Neutrophil (primary cell): ENCODE results near the gene ATP4B.

Experiments used
- H3K27ac ChIP-seq: fragments of 200-600 bp; sonication (generic); 2 replicates; pipeline ENCODE4 v1.5.1; 2016; ENCODE audit warnings: mild to moderate bottlenecking, moderate library complexity
- H3K27me3 ChIP-seq: fragments of 200-600 bp; sonication (generic); 2 replicates; pipeline ENCODE4 v1.6.0; 2016; ENCODE audit warnings: mild to moderate bottlenecking
- H3K36me3 ChIP-seq: fragments of 200-600 bp; sonication (generic); 2 replicates; pipeline ENCODE4 v1.5.1; 2017
- H3K4me1 ChIP-seq, 2 experiments: fragments of 200-600 bp in 1 of 2; sonication (generic) in 1 of 2; 1 replicate in 1 of 2; 2 replicates in 1 of 2; pipeline versions ENCODE4 v1.5.1 to v1.6.1; 2013 to 2016; ENCODE audit warnings: low read depth in 1 of 2, low read length in 1 of 2, mild to moderate bottlenecking in 1 of 2, moderate library complexity in 1 of 2; ENCODE audit not compliant: control insufficient read depth in 1 of 2, insufficient read depth in 1 of 2
- H3K4me3 ChIP-seq, 2 experiments: fragments of 200-600 bp in 1 of 2; sonication (generic) in 1 of 2; 1 replicate in 1 of 2; 2 replicates in 1 of 2; pipeline ENCODE4 v1.5.1; 2013 to 2016; ENCODE audit warnings: low read depth in 1 of 2, low read length in 1 of 2, mild to moderate bottlenecking in 1 of 2, moderate library complexity in 1 of 2
- H3K9me3 ChIP-seq: fragments of 200-600 bp; sonication (generic); 2 replicates; pipeline ENCODE4 v1.5.1; 2016
- TF ChIP-seq, protein P1 (sequence below): fragments of 200-600 bp; sonication (generic); IDR thresholded peaks from 2 replicates; pipeline ENCODE4 v1.5.1; 2016; ENCODE audit warnings: antibody characterized with exemption

ATP4B gene

DNA sequence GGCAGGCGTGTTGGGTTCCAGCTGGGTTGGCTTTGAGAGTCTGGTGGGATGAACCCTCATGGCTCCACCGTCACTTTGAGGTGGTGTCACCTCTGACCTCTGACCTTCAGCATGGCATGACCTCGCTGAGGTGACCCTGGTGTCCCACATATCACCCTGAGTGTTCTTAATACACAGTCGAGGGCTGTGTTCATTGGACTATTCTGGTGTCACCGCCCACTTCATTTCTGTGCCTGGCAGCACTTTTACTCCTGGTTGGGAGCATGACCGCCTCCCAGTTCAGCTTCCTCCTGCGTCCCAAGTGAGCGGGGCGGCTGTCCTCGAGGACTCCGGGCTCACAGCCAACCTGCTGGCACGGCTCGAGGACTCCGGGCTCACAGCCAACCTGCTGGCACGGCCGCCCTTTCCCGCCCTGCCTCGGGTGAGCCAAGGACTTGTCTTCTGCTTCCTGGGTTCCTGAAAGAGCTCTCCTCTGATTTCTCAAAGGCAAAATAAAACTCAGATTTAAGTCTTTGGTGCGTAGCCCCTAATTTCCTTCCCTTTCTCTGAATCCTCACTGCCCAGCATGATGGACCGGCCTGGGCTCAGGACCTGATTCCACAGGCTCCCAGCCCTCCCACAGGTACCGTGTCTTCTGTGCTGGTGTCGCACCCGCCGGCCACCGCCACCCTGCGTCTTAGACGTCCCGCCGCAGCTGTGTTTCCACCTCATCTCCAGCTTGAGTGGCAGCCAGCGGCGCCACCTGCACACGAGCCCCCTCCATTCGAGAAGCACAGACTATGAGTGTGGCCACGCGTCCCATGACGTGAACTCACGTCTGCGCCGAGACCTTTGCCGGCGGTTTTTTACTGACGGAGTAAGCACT, 10.4 kb downstream of the ATP4B start:
- Histone ChIP-seq H3K36me3 (no peaks in the 10 kb centered on the region), H3K4me1 (no peaks in the 10 kb centered on the region), H3K27me3 (peaks cover 9% of the 10 kb centered on the region), H3K9me3 (no peaks in the 10 kb centered on the region), H3K4me3 (no peak overlapping the region), H3K27ac (no peak overlapping the region)
- TF ChIP-seq, protein P1, sequence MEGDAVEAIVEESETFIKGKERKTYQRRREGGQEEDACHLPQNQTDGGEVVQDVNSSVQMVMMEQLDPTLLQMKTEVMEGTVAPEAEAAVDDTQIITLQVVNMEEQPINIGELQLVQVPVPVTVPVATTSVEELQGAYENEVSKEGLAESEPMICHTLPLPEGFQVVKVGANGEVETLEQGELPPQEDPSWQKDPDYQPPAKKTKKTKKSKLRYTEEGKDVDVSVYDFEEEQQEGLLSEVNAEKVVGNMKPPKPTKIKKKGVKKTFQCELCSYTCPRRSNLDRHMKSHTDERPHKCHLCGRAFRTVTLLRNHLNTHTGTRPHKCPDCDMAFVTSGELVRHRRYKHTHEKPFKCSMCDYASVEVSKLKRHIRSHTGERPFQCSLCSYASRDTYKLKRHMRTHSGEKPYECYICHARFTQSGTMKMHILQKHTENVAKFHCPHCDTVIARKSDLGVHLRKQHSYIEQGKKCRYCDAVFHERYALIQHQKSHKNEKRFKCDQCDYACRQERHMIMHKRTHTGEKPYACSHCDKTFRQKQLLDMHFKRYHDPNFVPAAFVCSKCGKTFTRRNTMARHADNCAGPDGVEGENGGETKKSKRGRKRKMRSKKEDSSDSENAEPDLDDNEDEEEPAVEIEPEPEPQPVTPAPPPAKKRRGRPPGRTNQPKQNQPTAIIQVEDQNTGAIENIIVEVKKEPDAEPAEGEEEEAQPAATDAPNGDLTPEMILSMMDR, result no peak

DNA sequence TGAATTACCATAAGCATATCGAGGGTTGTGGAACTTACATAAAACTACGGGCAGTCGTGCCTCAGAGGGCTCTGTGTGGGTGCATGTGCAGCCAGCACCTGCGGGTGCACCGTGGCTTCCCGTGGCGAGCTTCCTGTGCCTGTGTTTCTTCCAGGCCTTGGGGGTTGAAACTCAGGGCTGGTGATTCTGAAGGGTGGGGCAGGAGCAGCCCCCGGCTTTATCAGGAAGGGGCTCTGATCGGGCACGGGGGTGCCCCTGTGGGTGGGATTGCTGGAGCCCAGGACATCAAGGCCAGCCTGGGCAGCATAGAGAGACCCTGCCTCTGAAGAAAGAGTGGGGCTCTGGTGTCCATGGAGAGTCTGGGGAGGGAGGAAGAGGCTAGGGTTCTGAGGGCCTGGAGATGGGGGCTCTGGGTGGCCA, 11.1 kb downstream of the ATP4B start:
- TF ChIP-seq, protein P1, result no peak
- no peaks in the 10 kb centered on the region for H3K9me3 ChIP-seq
- H3K4me1 ChIP-seq, result no peaks in the 10 kb centered on the region
- no peak overlapping the region for H3K4me3 ChIP-seq
- no peak overlapping the region for H3K27ac ChIP-seq
- peaks cover 9% of the 10 kb centered on the region for H3K27me3 ChIP-seq
- H3K36me3 ChIP-seq, result peaks cover 1% of the 10 kb centered on the region

DNA sequence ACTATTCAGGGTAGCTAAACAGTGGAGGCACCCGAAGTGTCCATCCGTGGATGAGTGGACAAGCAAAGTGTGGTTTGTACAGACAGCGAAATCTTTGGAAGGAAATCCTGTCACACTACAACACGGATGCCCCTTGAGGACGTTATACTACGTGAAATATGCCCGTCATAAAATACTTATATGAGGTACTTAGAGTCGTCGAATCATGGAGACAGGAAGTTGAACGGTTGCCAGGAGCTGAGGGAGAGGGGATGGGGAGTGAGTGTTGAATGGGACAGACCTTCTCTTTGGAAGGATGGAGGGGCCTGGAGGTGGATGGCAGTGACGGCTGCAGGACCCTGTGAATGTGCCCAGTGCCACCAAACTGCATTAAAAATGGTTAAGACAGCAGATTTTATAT, 11.6 kb downstream of the ATP4B start:
- Histone ChIP-seq H3K27me3 (peaks cover 9% of the 10 kb centered on the region), H3K4me1 (no peaks in the 10 kb centered on the region), H3K4me3 (no peak overlapping the region), H3K36me3 (peaks cover 7% of the 10 kb centered on the region), H3K9me3 (no peaks in the 10 kb centered on the region), H3K27ac (no peak overlapping the region)
- TF ChIP-seq, protein P1, result no peak

DNA sequence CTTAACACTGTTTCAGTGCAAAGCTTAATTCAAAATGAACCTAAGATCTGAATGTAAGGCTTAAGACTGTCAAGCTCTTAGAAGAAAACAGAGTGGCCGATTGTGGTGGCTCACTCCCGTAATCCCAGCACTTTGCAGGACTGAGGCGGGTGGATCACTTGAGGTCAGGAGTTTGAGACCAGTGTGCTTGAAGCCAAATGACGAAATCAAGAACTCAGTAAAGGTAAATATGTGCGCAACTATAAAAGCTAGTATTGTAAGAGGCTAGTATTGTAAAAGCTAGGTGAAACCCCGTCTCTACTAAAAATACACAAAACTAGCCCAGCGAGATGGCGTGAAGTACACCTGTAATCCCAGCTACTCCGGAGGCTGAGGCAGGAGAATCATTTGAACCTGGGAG, 12.7 kb downstream of the ATP4B start:
- peaks cover 9% of the 10 kb centered on the region for H3K27me3 ChIP-seq
- peaks cover 14% of the 10 kb centered on the region for H3K36me3 ChIP-seq
- TF ChIP-seq, protein P1, result no peak
- no peaks in the 10 kb centered on the region for H3K9me3 ChIP-seq
- no peak overlapping the region for H3K4me3 ChIP-seq
- no peak overlapping the region for H3K27ac ChIP-seq
- H3K4me1 ChIP-seq, result no peaks in the 10 kb centered on the region

DNA sequence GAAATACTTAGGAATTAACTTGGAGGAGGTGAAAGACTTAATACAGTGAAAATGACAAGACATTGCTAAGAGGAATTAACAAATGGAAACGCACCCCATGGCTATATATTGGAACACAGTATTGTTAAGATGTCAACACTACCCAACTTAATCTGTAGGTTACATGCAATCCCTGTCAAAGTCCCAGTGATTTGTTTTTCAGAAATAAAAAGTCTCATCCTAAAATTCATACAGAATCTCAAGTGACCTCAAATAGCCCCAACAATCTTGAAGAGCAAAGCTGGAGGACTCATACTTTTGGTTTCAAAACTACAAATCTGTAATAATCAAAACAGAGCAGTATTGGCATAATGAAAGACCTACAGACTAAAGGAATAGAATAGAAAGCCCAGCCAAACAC, 13.2 kb downstream of the ATP4B start:
- Histone ChIP-seq H3K4me3 (no peak overlapping the region), H3K27me3 (peaks cover 9% of the 10 kb centered on the region), H3K9me3 (no peaks in the 10 kb centered on the region), H3K27ac (no peak overlapping the region), H3K36me3 (peaks cover 20% of the 10 kb centered on the region), H3K4me1 (no peaks in the 10 kb centered on the region)
- TF ChIP-seq, protein P1, result no peak
